NCI-H524 (cell line): ENCODE measurements around the gene CREB3L2.
A peak's percentile ranks its signal among the peaks of the same experiment; 100 is the strongest.
"Not testable (repeated sequence)": the region's sequence is repeated elsewhere in the genome, so short reads cannot be mapped to it uniquely, and the experiment has no call there.

ENCODE experiments used
- DNase-seq, 2 experiments: peaks; one replicate each; lab custom pipeline; 2025; lab: John Stamatoyannopoulos, UW

Gene CREB3L2

GRCh38 chr7:137968339-137968738 lies 33.5 kb downstream of the CREB3L2 start:
- not testable (repeated sequence) for DNase-seq

GRCh38 chr7:137967143-137968018 lies 34.5 kb downstream of the CREB3L2 start:
- no peak for DNase-seq

- no peak for DNase-seq
These were observed 35.2 kb downstream of the CREB3L2 start for GRCh38 chr7:137966641-137967142.

GRCh38 chr7:137965942-137966640 lies 35.8 kb downstream of the CREB3L2 start:
- DNase-seq = no peak

- no peak for DNase-seq
These were observed 36.9 kb downstream of the CREB3L2 start for GRCh38 chr7:137964824-137965545.

GRCh38 chr7:137962875-137963507 lies 38.9 kb downstream of the CREB3L2 start:
- no peak for DNase-seq

GRCh38 chr7:137962491-137962874 lies 39.4 kb downstream of the CREB3L2 start:
- DNase-seq = no peak

- no peak for DNase-seq
These were observed 40.4 kb downstream of the CREB3L2 start for GRCh38 chr7:137961200-137962177.

GRCh38 chr7:137960020-137960419 lies 41.9 kb downstream of the CREB3L2 start:
- DNase-seq = no peak

GRCh38 chr7:137958470-137959431 lies 43.1 kb downstream of the CREB3L2 start:
- no peak for DNase-seq

- DNase-seq = no peak
These were observed 44.0 kb downstream of the CREB3L2 start for GRCh38 chr7:137957887-137958286.

GRCh38 chr7:137956591-137956990 lies 45.3 kb downstream of the CREB3L2 start:
- DNase-seq = no peak

- no peak for DNase-seq
These were observed 45.7 kb downstream of the CREB3L2 start for GRCh38 chr7:137956183-137956582.

GRCh38 chr7:137954614-137955013 lies 47.3 kb downstream of the CREB3L2 start:
- no peak for DNase-seq

GRCh38 chr7:137953665-137954470 lies 48.0 kb downstream of the CREB3L2 start:
- peak; percentile 47 to 49 for DNase-seq

GRCh38 chr7:137953043-137953664 lies 48.7 kb downstream of the CREB3L2 start:
- DNase-seq = peak; percentile 20 to 73

- DNase-seq = no peak
These were observed 49.5 kb downstream of the CREB3L2 start for GRCh38 chr7:137952426-137952805.
